WTC11 (cell line): ENCODE results near the gene RPL10. TPM values are rescaled to one million over a fixed set of nuclear protein-coding genes. Genes with fewer than 3 reads are reported as not detected.

Experiments
- ATAC-seq: fragments of 200-7000 bp; cut with Tn5 transposase; 2 replicates; pipeline ENCODE4 v1.10.0; 2021; ENCODE audit warnings: mild to moderate bottlenecking, moderate library complexity
- CTCF ChIA-PET: fragments of 300-600 bp; sonication (Branson Sonifier 250); formaldehyde crosslinking; loops from one replicate; lab custom pipeline; 2021; ENCODE audit warnings: antibody characterized with exemption; lab: Charles Lee
- POLR2A ChIA-PET: fragments of 350-600 bp; sonication (Branson Sonifier 250); formaldehyde crosslinking; loops from one replicate; lab custom pipeline; 2021; ENCODE audit warnings: antibody characterized with exemption; lab: Charles Lee
- DNase-seq: peaks from one replicate; pipeline ENCODE4 v3.0.0; 2021; ENCODE audit warnings: low spot score
- H3K27ac Mint-ChIP-seq: 2 replicates; pipeline ENCODE4 v1.8.0; 2021; ENCODE audit warnings: mixed read lengths
- H3K27me3 Mint-ChIP-seq: 2 replicates; pipeline ENCODE4 v1.8.0; 2021; ENCODE audit warnings: low read depth, mild to moderate bottlenecking, moderate library complexity, mixed read lengths
- H3K36me3 Mint-ChIP-seq: 2 replicates; pipeline ENCODE4 v1.8.0; 2021; ENCODE audit warnings: mixed read lengths
- H3K4me1 Mint-ChIP-seq: 2 replicates; pipeline ENCODE4 v1.8.0; 2022; ENCODE audit warnings: mixed read lengths
- H3K4me3 Mint-ChIP-seq: 2 replicates; pipeline ENCODE4 v1.8.0; 2021; ENCODE audit warnings: mild to moderate bottlenecking, moderate library complexity, mixed read lengths
- H3K9me3 Mint-ChIP-seq: 2 replicates; pipeline ENCODE4 v1.8.0; 2021; ENCODE audit warnings: mixed read lengths
- CREB1 ChIP-seq: sonication (generic); formaldehyde crosslinking; IDR thresholded peaks from 2 replicates; pipeline ENCODE4 v1.8.0; 2023; ENCODE audit warnings: mild to moderate bottlenecking, missing genetic modification reagents
- E2F5 ChIP-seq: sonication (generic); formaldehyde crosslinking; IDR thresholded peaks from 2 replicates; pipeline ENCODE4 v1.8.1; 2022; ENCODE audit warnings: mild to moderate bottlenecking, moderate library complexity, missing genetic modification reagents
- EMX1 ChIP-seq: fragments of 250-450 bp; sonication (Bioruptor Pico); IDR thresholded peaks from 2 replicates; pipeline ENCODE4 v1.8.0; 2021; ENCODE audit warnings: mild to moderate bottlenecking
- ERG ChIP-seq: fragments of 250-450 bp; sonication (Bioruptor Pico); IDR thresholded peaks from 2 replicates; pipeline ENCODE4 v1.8.0; 2021; ENCODE audit warnings: mild to moderate bottlenecking
- FOXK1 ChIP-seq: sonication (generic); formaldehyde crosslinking; IDR thresholded peaks from 2 replicates; pipeline ENCODE4 v1.8.0; 2022; ENCODE audit warnings: mild to moderate bottlenecking, moderate library complexity, missing genetic modification reagents
- KAT7 ChIP-seq: sonication (generic); formaldehyde crosslinking; IDR thresholded peaks from 2 replicates; pipeline ENCODE4 v1.8.1; 2023; ENCODE audit warnings: missing genetic modification reagents, mild to moderate bottlenecking, borderline replicate concordance
- MYBL2 ChIP-seq: sonication (generic); formaldehyde crosslinking; IDR thresholded peaks from 2 replicates; pipeline ENCODE4 v1.8.1; 2023; ENCODE audit warnings: mild to moderate bottlenecking, moderate library complexity, missing genetic modification reagents
- NFYB ChIP-seq: sonication (generic); formaldehyde crosslinking; conservative IDR thresholded peaks from 2 replicates; pipeline ENCODE4 v1.8.0; 2022; ENCODE audit warnings: low read depth, missing genetic modification reagents
- PREB ChIP-seq: sonication (generic); formaldehyde crosslinking; IDR thresholded peaks from 2 replicates; pipeline ENCODE4 v1.8.1; 2022; ENCODE audit warnings: mild to moderate bottlenecking, missing genetic modification reagents, moderate library complexity, borderline replicate concordance
- RELA ChIP-seq: sonication (generic); formaldehyde crosslinking; IDR thresholded peaks from 2 replicates; pipeline ENCODE4 v1.8.1; 2022; ENCODE audit warnings: missing genetic modification reagents, mild to moderate bottlenecking, borderline replicate concordance
- SMAD3 ChIP-seq: sonication (generic); formaldehyde crosslinking; IDR thresholded peaks from 2 replicates; pipeline ENCODE4 v1.8.0; 2022; ENCODE audit warnings: missing genetic modification reagents, mild to moderate bottlenecking, borderline replicate concordance
- TP53 ChIP-seq: sonication (generic); formaldehyde crosslinking; IDR thresholded peaks from 2 replicates; pipeline ENCODE4 v1.8.1; 2023; ENCODE audit warnings: mild to moderate bottlenecking, missing genetic modification reagents
- ZBTB43 ChIP-seq: sonication (generic); formaldehyde crosslinking; IDR thresholded peaks from 2 replicates; pipeline ENCODE4 v1.8.1; 2023; ENCODE audit warnings: mild to moderate bottlenecking, missing genetic modification reagents
- ZNF121 ChIP-seq: sonication (generic); formaldehyde crosslinking; IDR thresholded peaks from 2 replicates; pipeline ENCODE4 v1.8.0; 2023; ENCODE audit warnings: missing genetic modification reagents
- ZNF219 ChIP-seq: sonication (generic); formaldehyde crosslinking; IDR thresholded peaks from 2 replicates; pipeline ENCODE4 v1.8.0; 2023; ENCODE audit warnings: missing genetic modification reagents, mild to moderate bottlenecking, borderline replicate concordance
- ZNF232 ChIP-seq: sonication (generic); formaldehyde crosslinking; IDR thresholded peaks from 2 replicates; pipeline ENCODE4 v1.8.0; 2022; ENCODE audit warnings: mild to moderate bottlenecking, missing genetic modification reagents
- ZNF423 ChIP-seq: fragments of 250-450 bp; sonication (Bioruptor Pico); IDR thresholded peaks from 2 replicates; pipeline ENCODE4 v2.1.2; 2022; ENCODE audit warnings: mild to moderate bottlenecking, moderate library complexity
- ZNF425 ChIP-seq: fragments of 250-450 bp; sonication (Bioruptor Pico); conservative IDR thresholded peaks from 2 replicates; pipeline ENCODE4 v1.9.0; 2021; ENCODE audit warnings: mild to moderate bottlenecking
- total RNA-seq: library from RNA; stranded (reverse); gene quantifications from 3 replicates; pipeline ENCODE4 v1.2.3, GENCODE V29; 2021
- TF ChIP-seq, protein P1 (sequence below): sonication (generic); formaldehyde crosslinking; IDR thresholded peaks from 2 replicates; pipeline ENCODE4 v1.8.0; 2022; ENCODE audit warnings: mild to moderate bottlenecking, missing genetic modification reagents

RPL10 gene
- total RNA-seq, 1 experiment from 2014 or later: 2,241 TPM

GRCh38 chrX:154403192-154403591, 5.0 kb downstream of the RPL10 start:
- ATAC-seq (no peak), DNase-seq (no peak)
- Mint-ChIP-seq H3K4me3 (no peak overlapping the region), H3K4me1 (peaks cover 16% of the 10 kb centered on the region), H3K36me3 (peaks cover 25% of the 10 kb centered on the region), H3K27ac (no peak overlapping the region; the same call in 1 of the 2 replicates), H3K27me3 (no peaks in the 10 kb centered on the region), H3K9me3 (no peaks in the 10 kb centered on the region)
- CTCF ChIA-PET: interaction anchor here (1.2 kb wide), 1 partner anchor 124 kb away, joined by 5 read pairs; no protein-coding TSS in a partner anchor
- POLR2A ChIA-PET: no interaction called here
- TF ChIP-seq CREB1 (no peak), EMX1 (no peak), ZNF423 (CRISPR knock-in tag) (no peak), SMAD3 (CRISPR knock-in tag) (no peak), TP53 (CRISPR knock-in tag) (no peak), KAT7 (CRISPR knock-in tag) (no peak), ZNF121 (CRISPR knock-in tag) (no peak), ZNF425 (CRISPR knock-in tag) (no peak), ZNF232 (CRISPR knock-in tag) (no peak), FOXK1 (CRISPR knock-in tag) (no peak), E2F5 (CRISPR knock-in tag) (no peak), MYBL2 (CRISPR knock-in tag) (no peak), ZBTB43 (CRISPR knock-in tag) (no peak), RELA (CRISPR knock-in tag) (no peak), NFYB (CRISPR knock-in tag) (no peak), PREB (CRISPR knock-in tag) (no peak), ZNF219 (CRISPR knock-in tag) (no peak), ERG (no peak)
- TF ChIP-seq, protein P1, sequence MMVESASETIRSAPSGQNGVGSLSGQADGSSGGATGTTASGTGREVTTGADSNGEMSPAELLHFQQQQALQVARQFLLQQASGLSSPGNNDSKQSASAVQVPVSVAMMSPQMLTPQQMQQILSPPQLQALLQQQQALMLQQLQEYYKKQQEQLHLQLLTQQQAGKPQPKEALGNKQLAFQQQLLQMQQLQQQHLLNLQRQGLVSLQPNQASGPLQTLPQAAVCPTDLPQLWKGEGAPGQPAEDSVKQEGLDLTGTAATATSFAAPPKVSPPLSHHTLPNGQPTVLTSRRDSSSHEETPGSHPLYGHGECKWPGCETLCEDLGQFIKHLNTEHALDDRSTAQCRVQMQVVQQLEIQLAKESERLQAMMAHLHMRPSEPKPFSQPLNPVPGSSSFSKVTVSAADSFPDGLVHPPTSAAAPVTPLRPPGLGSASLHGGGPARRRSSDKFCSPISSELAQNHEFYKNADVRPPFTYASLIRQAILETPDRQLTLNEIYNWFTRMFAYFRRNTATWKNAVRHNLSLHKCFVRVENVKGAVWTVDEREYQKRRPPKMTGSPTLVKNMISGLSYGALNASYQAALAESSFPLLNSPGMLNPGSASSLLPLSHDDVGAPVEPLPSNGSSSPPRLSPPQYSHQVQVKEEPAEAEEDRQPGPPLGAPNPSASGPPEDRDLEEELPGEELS: no peak
